GM12873 (cell line): ENCODE results near the gene GPRIN3.

Experiments
- CTCF ChIP-seq: IDR thresholded peaks from 2 replicates; pipeline ENCODE4 v1.5.1; 2012; ENCODE audit warnings: low read depth, mild to moderate bottlenecking, moderate library complexity, low read length, control low read depth; ENCODE audit not compliant: insufficient read depth; ENCODE audit errors: missing control alignments

Gene GPRIN3

GRCh38 chr4:89344571-89344970 lies 37.0 kb upstream of the GPRIN3 start:
- TF ChIP-seq CTCF, result no peak

DNA sequence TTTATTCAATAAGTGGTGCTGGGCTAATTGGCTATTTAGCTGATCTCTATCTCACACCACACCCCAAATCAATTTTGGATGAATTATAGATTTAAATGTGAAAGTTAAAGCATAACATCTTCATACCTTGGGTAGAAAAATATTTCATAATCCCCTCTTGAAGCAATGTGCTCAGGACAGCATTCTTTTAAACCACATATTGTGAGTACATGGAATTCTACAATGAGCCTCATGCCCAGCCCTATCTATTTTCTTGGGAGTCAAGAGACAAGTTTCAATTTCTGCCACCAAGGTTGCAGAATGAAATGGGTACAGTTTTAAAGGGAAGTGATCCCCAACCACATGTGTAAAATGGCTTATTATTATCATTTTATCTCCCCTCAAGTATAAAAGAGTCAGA lies 30.6 kb upstream of the GPRIN3 start:
- no peak for TF ChIP-seq CTCF

DNA sequence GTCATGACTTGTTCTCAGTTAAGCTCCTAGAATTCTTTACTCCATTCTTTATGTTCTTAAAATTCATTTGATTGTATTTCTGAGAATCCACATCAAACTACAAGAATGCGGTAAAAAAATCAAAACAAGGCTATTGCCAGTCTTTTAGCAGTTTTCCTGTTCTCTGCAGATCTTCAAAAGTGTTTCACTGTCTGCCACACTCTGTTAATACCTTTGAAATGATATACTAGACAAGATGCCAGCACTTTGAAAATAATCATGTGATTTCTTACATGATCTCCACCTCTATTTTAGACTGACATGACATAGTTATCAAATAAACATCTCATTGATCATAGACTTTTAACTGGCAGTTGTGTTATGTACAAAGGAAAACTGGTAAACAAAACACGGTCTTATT lies 30.1 kb upstream of the GPRIN3 start:
- TF ChIP-seq CTCF, result no peak

GRCh38 chr4:89336818-89337420 lies 29.3 kb upstream of the GPRIN3 start:
- TF ChIP-seq CTCF, result no peak

DNA sequence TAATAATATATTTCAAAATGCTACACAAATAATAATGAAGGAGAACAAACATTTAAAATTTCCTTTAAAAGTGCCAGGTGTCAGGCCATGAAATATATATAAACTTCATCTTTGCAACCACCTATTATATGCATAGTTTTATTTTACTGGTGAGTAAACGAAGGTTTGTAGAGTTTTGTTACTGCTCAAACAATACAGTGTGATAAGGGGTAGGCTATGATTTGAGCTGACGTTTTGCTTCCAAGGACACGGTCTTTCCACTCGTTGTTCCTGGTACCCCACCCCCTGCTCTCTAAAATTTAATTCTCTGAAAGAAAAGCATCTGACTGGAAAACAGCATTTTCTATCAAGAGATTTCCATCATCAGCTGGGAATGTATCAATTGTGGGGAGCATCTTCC lies 27.2 kb upstream of the GPRIN3 start:
- TF ChIP-seq CTCF, result no peak

GRCh38 chr4:89334311-89334710 lies 26.7 kb upstream of the GPRIN3 start:
- TF ChIP-seq CTCF, result no peak

- TF ChIP-seq CTCF, result no peak
Observed at GRCh38 chr4:89331686-89332544, 24.3 kb upstream of the GPRIN3 start.
